EL (cell line): ENCODE measurements around the gene LEUTX.
"Not testable (repeated sequence)": the region's sequence is repeated elsewhere in the genome, so short reads cannot be mapped to it uniquely, and the experiment has no call there.

Experiments used
- DNase-seq: peaks from one replicate; pipeline ENCODE4 v3.0.0-alpha.2; 2016

The LEUTX gene

DNA sequence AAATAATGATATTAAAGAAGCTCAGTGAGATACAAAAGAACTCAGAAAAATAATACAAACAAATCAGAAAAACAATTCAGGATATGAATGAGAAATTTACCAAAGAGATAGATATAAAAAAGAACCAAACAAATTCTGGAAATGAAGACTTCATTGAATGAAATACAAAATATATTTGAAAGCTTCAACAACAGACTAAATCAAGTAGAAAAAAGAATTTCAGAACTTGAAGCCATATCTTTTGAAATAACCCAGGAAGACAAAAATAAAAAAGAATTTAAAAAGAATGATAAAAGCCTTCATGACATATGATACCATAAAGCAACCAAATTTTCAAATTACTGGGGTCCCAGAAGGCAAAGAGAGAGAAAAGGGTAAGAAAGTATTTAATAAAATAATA, 9.6 kb downstream of the LEUTX start:
- no peak for DNase-seq

DNA sequence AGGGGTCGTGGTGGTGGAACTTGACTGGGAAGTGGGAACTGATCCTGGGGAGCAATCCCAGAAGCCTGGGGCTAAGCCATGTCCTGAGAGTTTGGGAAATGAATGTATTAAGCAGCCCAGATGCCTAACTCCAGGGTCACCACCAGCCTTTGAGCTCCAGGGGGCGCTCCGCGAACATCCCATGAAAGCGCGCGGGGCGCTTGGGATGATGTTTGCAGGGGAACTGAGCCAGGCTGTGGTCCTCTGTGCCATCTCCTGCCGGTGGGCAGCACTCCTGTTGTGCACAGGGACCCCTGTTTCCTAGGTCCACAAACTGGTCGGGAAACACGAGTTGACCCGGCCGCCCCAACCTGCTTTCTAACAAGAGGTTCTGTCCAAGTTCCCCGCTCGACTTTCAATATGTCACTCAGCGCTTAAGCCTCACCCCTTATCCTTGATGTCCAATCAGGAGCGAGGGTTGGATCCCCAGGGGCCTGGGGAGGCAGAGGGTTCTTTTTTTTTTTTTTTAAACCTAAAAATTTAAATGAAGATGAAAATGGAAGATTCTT, 14.4 kb downstream of the LEUTX start:
- DNase-seq = peak; percentile 71

DNA sequence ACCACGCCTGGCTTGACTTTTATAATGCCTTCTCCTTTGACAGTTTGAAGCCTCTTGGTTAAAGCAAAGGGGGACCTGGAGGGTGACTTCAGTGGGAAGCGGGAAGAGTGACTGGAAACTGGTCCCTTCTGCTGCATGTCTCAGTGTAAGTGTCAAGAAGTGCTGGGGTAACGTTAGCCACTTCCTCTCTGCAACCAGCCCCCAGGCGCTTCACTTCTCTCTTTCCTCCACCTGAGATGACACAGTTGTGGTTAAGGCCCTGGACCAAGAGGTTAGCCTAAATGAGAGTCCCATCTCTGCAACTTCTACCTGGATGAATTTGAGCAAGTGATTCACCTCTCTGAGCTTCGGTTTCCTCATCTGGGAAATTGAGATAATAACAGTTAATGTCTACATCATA, 16.3 kb downstream of the LEUTX start:
- no peak for DNase-seq

DNA sequence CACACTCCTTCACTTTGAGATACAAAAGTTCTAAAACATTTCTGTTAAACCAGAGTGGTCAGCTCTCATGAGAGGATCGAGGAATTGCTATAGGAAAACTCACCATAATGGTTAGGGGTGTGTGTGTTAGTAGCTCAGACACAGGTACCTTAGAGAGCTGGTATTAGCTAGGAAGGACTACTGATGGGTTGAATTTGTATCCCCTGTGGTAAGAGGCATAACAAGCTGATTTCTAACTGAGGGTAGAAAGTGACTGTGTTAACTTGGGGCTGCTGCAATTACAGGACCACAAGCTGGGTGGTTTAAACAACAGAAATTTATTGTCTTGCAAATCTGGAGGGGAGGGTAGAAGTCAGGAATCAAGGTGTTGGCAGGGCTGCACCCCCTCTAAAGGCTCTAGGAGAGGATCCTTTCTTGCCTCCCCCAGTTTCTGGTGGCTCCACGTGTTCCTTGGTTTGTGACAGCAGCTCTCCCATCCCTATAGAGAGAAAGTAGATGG, 17.4 kb downstream of the LEUTX start:
- no peak for DNase-seq

DNA sequence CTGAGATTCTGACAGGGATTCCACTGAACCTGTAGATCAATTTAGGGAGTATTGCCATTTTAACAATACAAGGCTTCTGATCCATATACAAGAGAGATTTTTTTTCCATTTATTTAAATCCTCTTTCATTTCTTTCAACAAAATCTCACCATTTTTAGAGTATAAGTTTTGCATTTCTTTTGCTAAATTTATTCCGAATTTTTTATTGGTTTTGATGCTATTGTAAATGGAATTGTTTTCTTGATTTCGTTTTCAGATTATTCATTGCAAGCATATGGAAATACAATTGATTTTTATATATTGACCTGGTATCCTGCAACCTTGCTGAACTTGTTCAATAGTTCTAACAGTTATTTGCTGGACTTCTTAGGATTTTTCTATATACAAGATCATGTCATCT, 18.4 kb downstream of the LEUTX start:
- no peak for DNase-seq

DNA sequence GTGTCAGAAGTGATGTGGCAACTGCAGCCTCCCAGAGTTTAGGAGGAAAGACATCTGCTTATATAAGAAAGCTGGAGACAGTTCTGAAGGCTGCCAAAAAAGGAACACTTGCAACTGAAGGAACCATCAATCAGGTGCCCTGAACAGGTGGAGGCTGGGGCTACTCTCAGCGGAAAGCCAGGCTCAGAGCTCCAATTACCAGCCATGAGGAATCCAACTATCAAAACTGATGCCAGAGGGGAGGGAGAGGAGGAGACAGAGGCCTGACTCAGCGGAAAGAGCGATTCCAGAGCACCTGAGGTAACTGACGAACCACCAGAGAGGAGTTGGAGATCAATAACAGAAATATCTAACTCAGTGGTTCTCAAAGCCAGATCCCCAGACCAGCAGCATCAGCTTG, 24.3 kb downstream of the LEUTX start:
- DNase-seq = no peak

DNA sequence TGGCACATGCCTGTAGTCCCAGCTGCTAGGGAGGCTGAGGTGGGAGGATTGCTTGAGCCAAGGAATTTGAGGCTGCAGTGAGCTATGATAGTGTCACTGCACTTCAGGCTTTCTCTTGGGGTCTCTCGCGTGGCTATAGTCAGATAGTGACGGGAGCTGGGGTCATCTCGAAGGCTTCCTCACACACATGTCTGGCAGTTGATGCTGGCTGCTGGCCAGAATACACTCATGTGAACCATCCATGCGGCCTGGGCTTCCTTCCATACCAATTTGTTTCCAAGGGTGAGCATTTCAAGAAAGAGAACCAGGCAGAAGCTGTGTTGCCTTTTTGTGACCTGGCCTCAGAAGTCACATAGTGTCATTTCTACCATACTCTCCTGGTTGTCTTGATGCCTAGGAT, 26.4 kb downstream of the LEUTX start:
- no peak for DNase-seq

DNA sequence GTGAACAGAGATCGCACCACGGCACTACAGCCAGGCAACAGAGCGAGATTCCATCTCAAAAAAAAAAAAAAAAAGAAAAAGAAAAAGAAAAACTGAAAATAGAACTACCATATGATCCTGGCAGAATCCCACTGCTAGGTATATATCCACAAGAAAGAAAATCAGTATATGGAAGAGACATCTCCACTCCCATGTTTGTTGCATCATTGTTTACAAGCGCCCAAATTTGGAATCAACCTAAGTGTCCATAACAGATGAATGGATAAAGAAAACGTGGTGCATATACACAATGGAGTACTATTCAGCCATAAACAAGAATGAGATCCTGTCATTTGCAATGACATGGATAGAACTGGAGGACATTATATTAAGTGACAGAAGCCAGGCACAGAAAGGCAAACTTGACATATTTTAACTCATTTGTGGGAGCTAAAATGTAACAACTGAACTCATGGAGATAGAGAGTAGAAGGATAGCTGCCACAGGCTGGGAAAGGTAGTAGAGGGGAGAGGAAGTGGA, 29.3 kb downstream of the LEUTX start:
- DNase-seq = no peak

DNA sequence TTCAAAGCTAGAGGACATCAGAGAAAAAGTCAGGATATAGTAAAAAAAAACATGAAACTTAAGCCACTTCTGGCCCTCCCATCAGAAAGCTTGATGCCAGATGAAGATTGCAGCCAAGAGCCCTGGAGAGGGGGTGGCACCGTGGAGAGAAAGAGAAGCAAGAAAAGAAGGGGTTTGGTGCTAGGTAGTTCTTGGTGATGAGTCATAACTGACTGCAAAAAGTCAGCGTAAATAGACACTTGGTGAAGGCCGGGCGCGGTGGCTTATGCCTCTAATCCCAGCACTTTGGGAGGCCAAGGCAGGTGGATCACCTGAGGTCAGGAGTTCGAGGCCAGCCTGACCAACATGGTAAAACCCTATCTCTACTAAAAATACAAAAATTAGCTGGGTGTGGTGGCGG, 30.0 kb downstream of the LEUTX start:
- not testable (repeated sequence) for DNase-seq

DNA sequence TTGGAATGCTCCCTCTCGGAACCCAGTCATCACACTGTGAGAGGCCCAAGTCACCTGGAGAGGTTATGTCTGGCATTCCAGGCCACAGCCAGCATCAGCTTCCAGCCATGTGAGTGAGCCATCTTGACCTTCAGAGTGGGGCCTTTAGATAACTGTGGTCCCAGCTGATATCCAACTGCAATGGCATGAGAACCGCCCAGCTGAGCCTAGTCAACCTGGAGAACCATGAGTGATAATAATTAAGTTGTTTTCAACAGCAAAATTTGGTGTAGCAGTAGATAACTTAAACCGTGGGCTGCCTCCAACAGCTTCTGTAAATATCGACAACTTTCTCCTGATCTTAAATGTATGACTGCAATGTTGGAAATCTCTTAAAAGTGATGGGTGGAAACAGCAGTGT, 30.7 kb downstream of the LEUTX start:
- no peak for DNase-seq

DNA sequence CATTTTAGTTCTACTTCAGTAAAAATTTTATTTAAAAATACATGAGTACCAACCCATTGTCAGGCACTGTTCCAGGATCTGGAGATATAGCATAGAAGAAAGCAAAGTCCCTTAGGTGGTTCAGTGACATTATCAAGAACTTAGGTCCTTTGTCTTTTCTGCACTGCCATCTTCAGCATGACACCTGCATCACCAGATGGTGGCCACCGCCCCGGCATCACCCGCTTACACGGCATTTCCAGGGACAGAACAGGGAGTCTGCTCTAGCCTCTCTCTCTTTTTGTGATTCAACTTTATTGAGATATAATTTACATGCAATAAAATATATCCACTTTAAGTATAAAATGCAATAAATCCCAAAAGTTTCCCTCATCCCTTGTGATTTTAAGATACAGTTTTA, 31.8 kb downstream of the LEUTX start:
- DNase-seq = no peak

DNA sequence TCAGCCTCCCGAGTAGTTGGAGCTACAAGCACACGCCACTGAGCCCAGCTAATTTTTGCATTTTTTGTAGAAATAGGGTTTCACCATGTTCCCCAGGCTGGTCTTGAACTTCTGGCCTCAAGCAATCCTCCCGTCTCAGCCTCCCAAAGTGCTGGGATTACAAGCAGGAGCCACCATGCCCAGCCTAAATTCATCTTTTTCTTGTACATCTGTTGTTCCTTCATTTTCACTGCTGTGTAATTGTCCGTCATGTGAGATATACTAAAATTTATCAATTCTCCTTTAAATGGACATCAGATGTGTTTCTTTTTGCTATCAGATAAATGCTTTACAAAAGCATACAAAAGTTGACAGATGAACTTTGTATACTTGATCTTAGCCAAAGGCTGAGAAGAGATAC, 32.4 kb downstream of the LEUTX start:
- no peak for DNase-seq

DNA sequence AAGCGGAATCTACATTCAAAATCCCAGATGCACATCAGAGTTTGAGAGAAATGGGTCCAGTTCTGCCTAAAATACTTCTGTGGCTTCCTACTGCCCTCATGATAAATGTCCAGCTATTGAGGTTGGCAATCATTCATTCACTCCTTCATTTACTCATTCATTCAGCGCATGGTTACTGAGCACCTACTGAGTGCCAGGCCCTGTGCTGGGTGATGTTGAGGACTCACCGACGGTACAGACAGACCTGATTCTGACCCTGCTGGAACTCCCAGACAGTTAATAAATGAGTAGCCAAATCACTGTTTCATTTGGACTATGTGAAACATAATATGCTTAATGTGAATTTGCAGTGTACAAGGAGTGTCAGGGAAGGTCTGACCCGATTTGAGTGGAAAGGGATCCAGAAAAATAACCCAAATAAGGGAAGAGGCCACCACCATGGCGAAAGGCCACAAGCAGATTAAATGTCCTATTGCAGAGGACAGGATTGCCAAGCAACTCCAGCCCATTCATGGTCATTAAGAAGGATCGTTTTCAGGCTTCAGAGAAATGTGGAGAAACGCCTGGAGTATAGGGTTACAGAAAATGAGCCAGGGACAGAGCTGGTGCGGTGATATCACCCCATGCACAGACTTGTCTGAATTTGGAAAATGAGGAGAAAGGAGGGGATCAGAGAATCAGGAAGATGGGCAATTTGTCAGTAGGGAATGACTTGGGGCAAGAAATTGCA, 34.8 kb downstream of the LEUTX start:
- DNase-seq = no peak

DNA sequence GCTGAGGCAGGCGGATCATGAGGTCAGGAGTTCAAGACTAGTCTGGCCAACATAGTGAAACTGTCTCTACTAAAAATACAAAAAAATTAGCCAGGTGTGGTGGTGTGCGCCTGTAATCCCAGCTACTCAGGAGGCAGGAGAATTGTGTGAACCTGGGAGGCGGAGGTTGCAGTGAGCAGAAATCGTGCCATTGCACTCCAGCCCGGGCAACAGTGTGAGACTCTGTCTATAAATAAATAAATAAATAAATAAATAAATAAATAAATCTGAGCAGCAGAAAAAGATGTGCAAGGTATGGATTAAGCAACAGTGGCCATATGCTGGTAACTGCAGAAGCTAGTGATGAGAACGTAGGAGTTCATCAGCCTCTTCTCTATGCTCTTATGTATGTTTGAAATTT, 35.5 kb downstream of the LEUTX start:
- DNase-seq = not testable (repeated sequence)

DNA sequence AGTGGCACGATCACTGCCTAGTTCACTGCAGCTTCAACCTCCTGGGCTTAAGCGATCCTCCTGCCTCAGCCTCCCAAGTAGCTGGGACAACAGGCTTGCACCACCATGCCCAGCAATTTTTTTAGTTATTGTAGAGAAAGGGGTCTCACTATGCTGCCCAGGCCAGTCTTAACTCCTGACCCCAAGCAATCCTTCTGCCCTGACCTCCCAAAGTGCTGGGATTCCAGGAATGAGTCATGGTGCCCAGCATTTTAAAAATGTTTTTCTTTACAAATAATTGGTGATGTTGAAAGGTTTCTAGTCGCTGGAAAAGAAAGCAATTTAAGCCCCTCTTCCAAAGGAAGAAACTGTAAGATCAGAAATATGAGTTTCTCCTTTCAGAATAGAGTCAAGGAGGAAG, 35.9 kb downstream of the LEUTX start:
- peak; percentile 45 for DNase-seq

DNA sequence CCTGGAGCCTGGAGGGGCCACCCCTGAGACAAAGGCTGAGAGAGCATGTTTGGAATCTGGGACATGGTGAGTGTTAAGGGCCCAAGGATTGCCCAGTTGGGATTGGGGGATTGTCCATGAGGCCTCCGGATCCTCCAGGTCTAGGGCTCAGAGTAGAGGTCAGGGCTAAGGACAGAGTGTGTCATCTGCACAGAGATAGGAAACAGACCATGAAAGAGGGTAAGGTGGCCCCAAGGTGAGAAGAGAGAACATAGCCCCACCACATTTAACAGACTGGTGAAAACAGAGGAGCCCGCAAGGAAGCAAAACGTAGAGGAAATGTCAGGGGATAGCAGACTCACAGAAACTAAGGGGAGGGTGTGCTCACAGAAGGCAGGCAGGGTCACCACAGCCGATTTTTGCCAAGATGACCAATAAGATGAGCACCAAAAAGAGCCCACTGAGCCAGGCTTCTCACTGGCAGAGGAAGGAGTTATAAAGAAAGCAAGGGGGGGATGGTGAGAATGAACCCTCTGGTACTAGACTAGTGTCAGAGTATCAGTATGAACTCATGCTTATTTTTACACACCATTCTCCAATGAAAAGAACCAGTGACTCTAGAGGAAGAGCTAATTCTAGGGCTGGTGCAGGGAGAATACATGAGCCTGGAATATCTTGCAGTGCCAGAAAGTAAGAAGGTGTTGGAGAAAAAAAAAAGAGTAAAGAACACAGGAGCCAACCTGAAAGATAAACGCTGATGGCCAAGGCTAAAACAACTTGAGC, 37.8 kb downstream of the LEUTX start:
- no peak for DNase-seq

DNA sequence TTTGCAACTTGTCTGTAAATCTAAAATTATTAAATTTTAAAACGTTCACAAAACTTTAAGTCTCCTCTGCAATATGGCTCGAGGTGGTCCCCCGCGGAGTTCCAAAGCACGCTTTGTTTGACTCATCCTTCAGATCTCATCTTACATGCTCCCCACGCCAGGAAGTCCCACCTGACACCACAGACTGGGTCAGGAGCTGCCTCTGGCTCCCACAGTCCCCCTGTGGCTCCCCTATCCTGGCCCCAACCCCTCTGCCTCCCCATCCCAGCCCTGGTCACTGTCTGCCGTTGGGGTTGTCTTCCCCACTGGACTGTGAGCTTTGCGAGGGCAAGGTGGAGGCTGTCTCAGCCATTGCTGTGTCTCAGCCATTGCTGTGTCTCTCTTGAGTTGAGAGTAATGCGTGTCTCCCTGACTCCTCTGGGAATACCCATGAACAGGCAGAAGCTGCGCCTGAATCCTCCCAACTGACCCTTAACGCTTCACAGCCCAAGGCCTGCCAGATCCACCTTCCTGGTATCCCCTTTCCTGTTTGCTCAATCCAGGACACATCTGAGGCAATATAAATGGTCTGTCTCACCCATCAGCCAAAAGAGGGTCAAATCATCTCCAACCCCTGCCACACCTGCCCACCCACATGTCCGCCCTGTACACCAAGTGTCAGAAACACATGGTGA, 39.4 kb downstream of the LEUTX start:
- DNase-seq = no peak

DNA sequence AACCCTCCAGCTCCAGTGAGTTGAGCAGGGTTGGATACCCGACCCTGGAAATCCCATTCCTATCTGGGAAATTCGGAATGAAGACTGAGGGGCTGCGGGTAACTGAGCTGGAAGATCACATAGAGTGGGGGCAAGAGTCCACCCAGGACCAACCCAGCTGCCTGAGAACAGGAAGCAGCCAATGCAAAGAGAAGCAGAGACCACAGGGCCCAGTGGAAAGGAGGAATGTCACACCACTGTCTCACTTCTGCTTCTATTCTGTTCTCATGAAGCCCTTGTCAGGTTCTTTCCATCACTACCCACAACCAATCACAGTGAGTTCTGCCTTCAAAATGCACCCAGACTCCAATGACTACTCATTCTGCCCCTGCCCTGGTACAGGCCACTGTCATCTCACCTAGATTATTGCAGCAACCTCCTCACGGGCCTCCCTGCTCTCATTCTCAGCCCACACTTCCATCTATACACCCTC, 40.0 kb downstream of the LEUTX start:
- no peak for DNase-seq

DNA sequence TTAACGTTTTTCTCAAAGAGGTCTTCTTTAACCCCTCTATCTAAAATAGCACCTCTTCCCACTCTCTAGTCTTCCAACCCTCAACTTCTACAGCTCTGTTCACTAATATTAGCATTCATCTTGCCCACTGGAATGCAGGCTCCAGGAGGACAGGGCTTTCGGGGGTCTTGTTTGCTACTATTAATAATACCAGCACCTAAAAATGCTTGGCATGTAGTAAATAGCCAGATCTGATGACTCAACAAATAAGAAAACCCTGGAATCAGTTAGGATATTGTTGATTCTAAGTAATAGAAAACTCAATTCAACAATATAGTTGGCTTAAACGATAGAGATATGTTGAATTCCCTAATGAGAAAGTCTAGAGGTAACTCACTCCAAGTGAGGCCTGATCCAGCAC, 41.1 kb downstream of the LEUTX start:
- DNase-seq = no peak

DNA sequence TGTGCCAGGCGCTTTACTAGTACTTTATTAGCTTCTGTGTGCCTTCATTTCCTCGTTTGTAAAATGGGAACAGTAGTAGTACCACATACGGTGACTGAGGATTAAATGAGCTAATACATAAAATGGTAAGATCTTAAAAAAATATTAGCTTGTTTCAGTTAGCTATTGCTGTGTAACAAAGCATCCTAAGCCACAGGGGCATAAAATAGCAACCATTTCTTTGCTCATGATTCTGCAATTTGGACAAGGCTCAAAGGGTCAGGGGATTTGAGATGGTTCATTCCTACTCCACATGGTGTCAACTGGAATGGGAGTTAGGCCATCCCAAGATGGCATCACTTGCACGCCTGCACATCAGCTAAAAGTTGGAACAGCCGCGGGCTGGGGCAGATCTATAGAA, 42.0 kb downstream of the LEUTX start:
- no peak for DNase-seq

DNA sequence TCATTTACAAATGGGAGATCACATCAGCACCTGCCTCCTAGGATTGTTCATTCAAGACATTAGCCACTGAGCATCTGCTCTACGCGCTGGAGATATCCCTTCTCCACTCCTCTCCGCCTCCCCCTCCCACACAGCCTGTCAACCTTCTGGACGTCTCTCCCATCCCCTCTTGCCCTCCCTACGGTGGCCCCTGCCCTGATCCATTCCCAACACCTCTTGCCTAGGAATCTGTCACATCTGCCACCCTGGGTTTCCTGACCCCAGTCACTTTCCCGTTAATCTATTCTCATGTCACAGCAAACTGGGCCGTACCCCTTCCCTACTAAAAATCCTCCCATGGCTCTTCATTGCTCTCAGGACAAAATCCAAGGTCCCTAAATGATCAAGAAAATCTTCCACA, 45.0 kb downstream of the LEUTX start:
- DNase-seq = no peak

DNA sequence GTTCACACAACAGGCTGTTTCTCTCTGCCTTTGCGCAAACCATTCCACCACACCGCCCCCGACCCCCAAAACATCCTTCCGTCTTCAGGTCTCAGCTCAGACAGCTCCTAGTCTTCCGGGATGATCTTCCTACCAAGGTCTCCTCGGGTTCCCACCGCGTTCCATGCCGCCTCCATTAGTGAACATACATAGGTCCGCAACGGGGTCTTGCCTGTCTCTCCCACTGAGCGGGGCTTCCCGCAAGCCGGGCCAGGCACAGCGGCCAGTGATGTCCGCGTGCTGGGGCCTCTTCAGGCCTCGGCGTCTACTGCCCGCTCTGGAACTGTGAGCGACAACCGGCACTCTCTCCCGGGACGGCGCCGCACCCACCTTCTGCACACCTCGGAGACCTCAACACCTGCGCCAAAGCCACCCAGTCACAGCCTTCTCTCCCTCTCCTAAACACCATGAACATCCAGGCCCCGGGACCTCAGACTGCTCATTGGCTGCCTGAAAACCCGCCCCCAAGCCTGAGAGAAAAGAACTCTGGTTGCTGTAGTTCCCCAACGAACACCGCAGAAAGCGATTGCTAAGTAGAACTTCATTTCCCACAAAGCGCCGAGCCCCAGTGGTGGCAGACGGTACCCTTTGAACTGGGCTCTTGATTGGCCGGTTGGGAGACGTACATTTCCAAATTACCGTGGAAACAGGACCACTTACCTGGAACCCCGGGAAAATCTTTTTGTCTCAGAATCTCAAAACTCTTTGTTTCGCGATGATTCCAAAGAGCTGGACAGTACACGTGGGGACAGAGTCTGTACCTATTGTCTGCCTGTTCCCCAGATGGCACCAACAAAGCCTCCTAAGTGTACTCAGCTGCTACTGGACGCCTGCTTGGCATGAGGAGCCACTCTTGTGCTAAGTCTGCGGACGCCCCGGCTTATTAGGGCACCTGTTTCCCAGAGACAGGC, 45.8 kb downstream of the LEUTX start:
- peak; percentile 88 for DNase-seq
